Measurements from ENCODE around the gene CLDN24. TPM values are rescaled to one million over a fixed set of nuclear protein-coding genes. Genes with fewer than 3 reads are reported as not detected.

Gene CLDN24
- total RNA-seq, 1 donor from 2014 or later, result not detected

DNA sequence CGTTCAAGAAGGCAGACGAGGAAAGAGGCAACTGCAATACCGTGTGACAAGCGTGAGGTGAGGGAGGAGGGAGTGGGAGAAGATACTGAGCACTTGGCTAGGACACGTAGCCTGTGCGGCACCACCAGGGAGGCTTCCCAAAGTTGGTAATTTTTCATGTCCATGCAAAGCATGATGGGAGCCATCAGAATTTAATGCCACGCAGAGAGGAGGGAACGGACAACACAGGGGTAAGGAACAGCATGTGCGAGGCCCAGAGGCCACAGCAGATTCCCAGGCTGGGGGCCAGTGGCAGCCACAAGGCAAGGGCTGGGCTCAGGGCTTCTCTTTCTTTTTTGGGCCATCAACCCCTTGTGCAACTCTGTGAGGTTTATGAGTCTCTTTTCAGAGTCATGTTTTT, 11.0 kb upstream of the CLDN24 start:
- H3K9me3 Mint-ChIP-seq, result no peaks in the 10 kb centered on the region
- ChIA-PET CTCF (interaction anchor here (1.3 kb wide), 1 partner anchor 12 kb away, joined by 3 read pairs; no protein-coding TSS in a partner anchor), POLR2A (no interaction called here)
- intact Hi-C loops (cut with micrococcal nuclease), result no loop called here
- peaks cover 16% of the 10 kb centered on the region for H3K27me3 Mint-ChIP-seq
- H3K27ac Mint-ChIP-seq, result no peak overlapping the region
- TF ChIP-seq, protein P1, sequence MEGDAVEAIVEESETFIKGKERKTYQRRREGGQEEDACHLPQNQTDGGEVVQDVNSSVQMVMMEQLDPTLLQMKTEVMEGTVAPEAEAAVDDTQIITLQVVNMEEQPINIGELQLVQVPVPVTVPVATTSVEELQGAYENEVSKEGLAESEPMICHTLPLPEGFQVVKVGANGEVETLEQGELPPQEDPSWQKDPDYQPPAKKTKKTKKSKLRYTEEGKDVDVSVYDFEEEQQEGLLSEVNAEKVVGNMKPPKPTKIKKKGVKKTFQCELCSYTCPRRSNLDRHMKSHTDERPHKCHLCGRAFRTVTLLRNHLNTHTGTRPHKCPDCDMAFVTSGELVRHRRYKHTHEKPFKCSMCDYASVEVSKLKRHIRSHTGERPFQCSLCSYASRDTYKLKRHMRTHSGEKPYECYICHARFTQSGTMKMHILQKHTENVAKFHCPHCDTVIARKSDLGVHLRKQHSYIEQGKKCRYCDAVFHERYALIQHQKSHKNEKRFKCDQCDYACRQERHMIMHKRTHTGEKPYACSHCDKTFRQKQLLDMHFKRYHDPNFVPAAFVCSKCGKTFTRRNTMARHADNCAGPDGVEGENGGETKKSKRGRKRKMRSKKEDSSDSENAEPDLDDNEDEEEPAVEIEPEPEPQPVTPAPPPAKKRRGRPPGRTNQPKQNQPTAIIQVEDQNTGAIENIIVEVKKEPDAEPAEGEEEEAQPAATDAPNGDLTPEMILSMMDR (IDR thresholded peaks at IDR 0.05), result no peak
- no peak for ATAC-seq (ENCODE audit: low read depth)
- H3K4me1 Mint-ChIP-seq, result no peaks in the 10 kb centered on the region
- no peaks in the 10 kb centered on the region for H3K36me3 Mint-ChIP-seq (ENCODE audit: low read depth)
- DNase-seq, result no peak
- no peak overlapping the region for H3K4me3 Mint-ChIP-seq

DNA sequence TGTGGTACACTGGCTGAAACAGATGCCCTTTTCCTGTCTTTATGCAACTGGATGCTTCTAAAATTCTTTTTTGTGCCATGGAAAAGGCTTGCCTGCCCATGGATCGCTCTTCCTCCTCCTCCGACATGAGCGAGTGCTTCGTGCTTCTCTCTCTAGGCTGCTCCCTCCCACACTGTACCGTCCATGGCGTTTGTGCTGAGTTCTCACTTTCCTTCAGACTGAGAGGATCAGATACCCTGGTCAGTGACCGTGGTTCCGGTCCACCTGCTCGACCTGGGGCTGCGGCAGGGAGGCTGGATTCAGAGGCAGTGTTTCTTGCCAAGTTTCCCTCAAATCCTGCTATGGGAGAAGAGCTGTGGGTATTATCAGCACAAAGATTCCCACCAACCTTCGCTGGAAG, 10.2 kb upstream of the CLDN24 start:
- TF ChIP-seq, protein P1 (IDR thresholded peaks at IDR 0.05), result no peak
- Mint-ChIP-seq H3K9me3 (no peaks in the 10 kb centered on the region), H3K27me3 (peaks cover 16% of the 10 kb centered on the region), H3K36me3 (ENCODE audit: low read depth) (no peaks in the 10 kb centered on the region), H3K4me3 (no peak overlapping the region), H3K4me1 (no peaks in the 10 kb centered on the region), H3K27ac (no peak overlapping the region)
- ATAC-seq (ENCODE audit: low read depth) (no peak), DNase-seq (no peak)
- CTCF ChIA-PET, result no interaction called here
- POLR2A ChIA-PET, result no interaction called here
- intact Hi-C loops (cut with micrococcal nuclease), result no loop called here

DNA sequence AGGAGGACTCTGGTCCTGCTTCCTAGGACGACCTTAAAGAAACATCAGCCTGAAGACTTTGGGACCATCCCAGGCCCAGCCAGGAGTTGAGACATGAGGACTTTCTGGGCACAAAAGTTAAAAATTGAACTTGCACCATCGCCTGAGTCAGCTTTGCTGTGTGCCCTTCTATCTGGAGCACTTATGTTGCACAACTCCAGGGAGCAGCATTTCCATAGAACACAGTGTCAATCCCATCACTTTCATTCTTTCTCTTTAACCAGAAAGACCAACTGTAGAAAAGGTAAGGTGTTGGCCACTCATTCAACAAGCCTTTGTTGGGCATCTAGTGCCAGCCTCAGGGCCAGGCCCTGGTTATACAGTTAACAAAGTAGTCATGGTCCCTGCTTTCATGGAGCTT, 8.6 kb upstream of the CLDN24 start:
- intact Hi-C loops (cut with micrococcal nuclease), result no loop called here
- POLR2A ChIA-PET, result no interaction called here
- no peaks in the 10 kb centered on the region for H3K9me3 Mint-ChIP-seq
- CTCF ChIA-PET, result no interaction called here
- TF ChIP-seq, protein P1 (IDR thresholded peaks at IDR 0.05), result no peak
- DNase-seq (no peak), ATAC-seq (ENCODE audit: low read depth) (no peak)
- no peaks in the 10 kb centered on the region for H3K4me1 Mint-ChIP-seq
- H3K27ac Mint-ChIP-seq, result no peak overlapping the region
- H3K4me3 Mint-ChIP-seq, result no peak overlapping the region
- H3K27me3 Mint-ChIP-seq, result peaks cover 13% of the 10 kb centered on the region
- H3K36me3 Mint-ChIP-seq (ENCODE audit: low read depth), result no peaks in the 10 kb centered on the region

DNA sequence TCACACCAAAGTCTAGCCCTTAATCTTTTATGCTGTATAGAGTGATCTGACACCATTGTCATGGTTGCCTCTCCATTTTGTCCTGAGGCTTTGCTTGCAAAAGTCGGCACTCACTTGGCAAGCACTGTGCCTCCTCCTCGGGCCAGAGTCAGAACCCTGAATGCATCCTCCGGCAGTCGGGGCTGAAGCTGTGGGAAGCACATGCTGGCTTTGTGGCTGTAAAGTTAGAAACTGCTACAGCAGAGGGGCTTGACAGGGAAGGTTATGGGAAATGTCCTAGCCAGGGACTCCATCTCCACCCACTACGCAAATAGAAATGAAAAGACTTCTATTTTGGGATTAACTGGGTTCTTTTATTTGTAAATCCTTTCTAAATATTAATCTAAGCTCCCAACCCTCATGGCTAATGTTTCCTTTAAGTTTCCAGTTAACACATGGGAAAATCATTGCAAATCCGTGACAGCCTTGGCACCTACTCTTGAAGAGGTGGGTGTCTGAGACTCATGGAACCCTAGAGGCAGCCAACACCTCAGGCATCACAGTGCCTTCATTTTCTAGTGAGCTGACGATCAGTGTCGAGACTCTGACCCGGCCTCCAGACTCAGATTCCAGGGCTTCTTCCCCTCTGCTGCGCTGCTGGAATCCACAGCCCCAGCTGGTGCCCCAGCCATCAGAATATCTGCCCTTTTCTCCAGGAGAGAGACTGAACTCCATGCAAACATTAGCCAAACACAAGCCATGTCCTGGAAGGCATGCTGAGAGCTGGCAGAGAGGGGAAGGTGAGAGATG, 7.9 kb upstream of the CLDN24 start:
- POLR2A ChIA-PET, result no interaction called here

DNA sequence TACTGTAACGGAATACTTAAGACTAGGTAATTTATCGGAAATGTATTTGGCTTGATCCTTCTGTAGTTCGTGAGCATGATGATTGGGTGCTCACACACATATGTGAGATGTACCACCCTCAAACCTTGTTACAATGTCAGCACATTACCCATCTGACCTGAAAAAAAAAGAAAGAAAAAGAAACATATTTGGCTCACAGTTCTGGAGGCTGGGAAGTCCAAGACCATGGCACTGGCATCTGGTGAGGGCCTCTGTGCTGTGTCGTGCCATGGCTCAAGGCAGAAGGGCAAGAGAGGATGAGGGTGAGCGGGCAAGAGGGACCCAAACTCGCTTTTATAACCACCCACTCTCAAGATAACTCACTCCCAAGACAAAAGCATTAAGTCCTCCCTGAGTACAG, 7.0 kb upstream of the CLDN24 start:
- DNase-seq (no peak), ATAC-seq (ENCODE audit: low read depth) (no peak)
- no peak overlapping the region for H3K4me3 Mint-ChIP-seq
- ChIA-PET POLR2A (no interaction called here), CTCF (no interaction called here)
- H3K4me1 Mint-ChIP-seq, result no peaks in the 10 kb centered on the region
- H3K27me3 Mint-ChIP-seq, result peaks cover 10% of the 10 kb centered on the region
- TF ChIP-seq, protein P1 (IDR thresholded peaks at IDR 0.05), result no peak
- no peaks in the 10 kb centered on the region for H3K36me3 Mint-ChIP-seq (ENCODE audit: low read depth)
- H3K27ac Mint-ChIP-seq, result no peak overlapping the region
- intact Hi-C loops (cut with micrococcal nuclease), result no loop called here
- no peaks in the 10 kb centered on the region for H3K9me3 Mint-ChIP-seq

More for the DNA sequence above, 7.9 kb upstream of the CLDN24 start:
- DNase-seq (no peak), ATAC-seq (ENCODE audit: low read depth) (no peak)
- Mint-ChIP-seq H3K4me3 (no peak overlapping the region), H3K4me1 (no peaks in the 10 kb centered on the region), H3K27ac (no peak overlapping the region), H3K36me3 (ENCODE audit: low read depth) (no peaks in the 10 kb centered on the region), H3K27me3 (peaks cover 10% of the 10 kb centered on the region), H3K9me3 (no peaks in the 10 kb centered on the region)
- intact Hi-C loops (cut with micrococcal nuclease), result no loop called here
- TF ChIP-seq, protein P1 (IDR thresholded peaks at IDR 0.05), result no peak
- CTCF ChIA-PET, result no interaction called here
